ENCODE results near the gene AFF2.

Gene AFF2

GRCh38 chrX:148500423-148501385 is at the start of gene AFF2:
AFF2 (plus strand) TSS chrX:148500617; CDS start chrX:148501098, 481 bp downstream.
- Histone ChIP-seq H3K27me3 (ENCODE audit: control insufficient read depth, insufficient read depth, low read length) (peaks cover 45% of the 10 kb centered on the region), H3K9me3 (ENCODE audit: control insufficient read depth, low read length) (no peaks in the 10 kb centered on the region)

GRCh38 chrX:148457279-148457678 is 43.1 kb upstream of the AFF2 start:
- Histone ChIP-seq H3K27me3 (ENCODE audit: control insufficient read depth, insufficient read depth, low read length) (no peaks in the 10 kb centered on the region), H3K4me1 (ENCODE audit: control insufficient read depth, insufficient read depth, low read length) (no peaks in the 10 kb centered on the region), H3K9ac (ENCODE audit: low read length) (no peak overlapping the region), H3K36me3 (ENCODE audit: control insufficient read depth, insufficient read depth, low read length) (no peaks in the 10 kb centered on the region), H3K4me3 (ENCODE audit: low read length) (no peak overlapping the region), H3K9me3 (ENCODE audit: control insufficient read depth, low read length) (no peaks in the 10 kb centered on the region)

More at GRCh38 chrX:148500423-148501385, at the start of gene AFF2:
- Histone ChIP-seq H3K4me3 (ENCODE audit: low read length) (no peak within 1 kb of the TSS), H3K4me1 (ENCODE audit: control insufficient read depth, insufficient read depth, low read length) (no peaks in the 10 kb centered on the region), H3K9ac (ENCODE audit: low read length) (no peak within 1 kb of the TSS), H3K36me3 (ENCODE audit: control insufficient read depth, insufficient read depth, low read length) (no peaks in the 10 kb centered on the region)

GRCh38 chrX:148459343-148459742 is 41.1 kb upstream of the AFF2 start:
- Histone ChIP-seq H3K9ac (ENCODE audit: low read length) (no peak overlapping the region), H3K4me1 (ENCODE audit: control insufficient read depth, insufficient read depth, low read length) (no peaks in the 10 kb centered on the region), H3K27me3 (ENCODE audit: control insufficient read depth, insufficient read depth, low read length) (no peaks in the 10 kb centered on the region)

GRCh38 chrX:148466292-148466691 is 34.1 kb upstream of the AFF2 start:
- Histone ChIP-seq H3K9ac (ENCODE audit: low read length) (no peak overlapping the region), H3K9me3 (ENCODE audit: control insufficient read depth, low read length) (no peaks in the 10 kb centered on the region), H3K36me3 (ENCODE audit: control insufficient read depth, insufficient read depth, low read length) (no peaks in the 10 kb centered on the region), H3K4me1 (ENCODE audit: control insufficient read depth, insufficient read depth, low read length) (no peaks in the 10 kb centered on the region), H3K4me3 (ENCODE audit: low read length) (no peak overlapping the region), H3K27me3 (ENCODE audit: control insufficient read depth, insufficient read depth, low read length) (no peaks in the 10 kb centered on the region)

More at GRCh38 chrX:148459343-148459742, 41.1 kb upstream of the AFF2 start:
- H3K9me3 ChIP-seq (ENCODE audit: control insufficient read depth, low read length), result no peaks in the 10 kb centered on the region
- H3K4me3 ChIP-seq (ENCODE audit: low read length), result no peak overlapping the region
- H3K36me3 ChIP-seq (ENCODE audit: control insufficient read depth, insufficient read depth, low read length), result no peaks in the 10 kb centered on the region

GRCh38 chrX:148470324-148470723 is 30.1 kb upstream of the AFF2 start:
- H3K4me3 ChIP-seq (ENCODE audit: low read length), result no peak overlapping the region
- no peak overlapping the region for H3K9ac ChIP-seq (ENCODE audit: low read length)
- H3K36me3 ChIP-seq (ENCODE audit: control insufficient read depth, insufficient read depth, low read length), result no peaks in the 10 kb centered on the region
- no peaks in the 10 kb centered on the region for H3K4me1 ChIP-seq (ENCODE audit: control insufficient read depth, insufficient read depth, low read length)
- H3K9me3 ChIP-seq (ENCODE audit: control insufficient read depth, low read length), result no peaks in the 10 kb centered on the region
- H3K27me3 ChIP-seq (ENCODE audit: control insufficient read depth, insufficient read depth, low read length), result no peaks in the 10 kb centered on the region

- Histone ChIP-seq H3K36me3 (ENCODE audit: control insufficient read depth, insufficient read depth, low read length) (no peaks in the 10 kb centered on the region), H3K9me3 (ENCODE audit: control insufficient read depth, low read length) (no peaks in the 10 kb centered on the region), H3K4me1 (ENCODE audit: control insufficient read depth, insufficient read depth, low read length) (no peaks in the 10 kb centered on the region), H3K9ac (ENCODE audit: low read length) (no peak overlapping the region), H3K4me3 (ENCODE audit: low read length) (no peak overlapping the region), H3K27me3 (ENCODE audit: control insufficient read depth, insufficient read depth, low read length) (no peaks in the 10 kb centered on the region)
These were observed 26.4 kb upstream of the AFF2 start for GRCh38 chrX:148474030-148474429.

- Histone ChIP-seq H3K9me3 (ENCODE audit: control insufficient read depth, low read length) (no peaks in the 10 kb centered on the region), H3K27me3 (ENCODE audit: control insufficient read depth, insufficient read depth, low read length) (no peaks in the 10 kb centered on the region), H3K4me3 (ENCODE audit: low read length) (no peak overlapping the region), H3K9ac (ENCODE audit: low read length) (no peak overlapping the region), H3K36me3 (ENCODE audit: control insufficient read depth, insufficient read depth, low read length) (no peaks in the 10 kb centered on the region), H3K4me1 (ENCODE audit: control insufficient read depth, insufficient read depth, low read length) (no peaks in the 10 kb centered on the region)
These were observed 8.4 kb upstream of the AFF2 start for GRCh38 chrX:148492057-148492456.

- H3K9me3 ChIP-seq (ENCODE audit: control insufficient read depth, low read length), result no peaks in the 10 kb centered on the region
- H3K9ac ChIP-seq (ENCODE audit: low read length), result no peak overlapping the region
- H3K4me1 ChIP-seq (ENCODE audit: control insufficient read depth, insufficient read depth, low read length), result no peaks in the 10 kb centered on the region
- no peak overlapping the region for H3K4me3 ChIP-seq (ENCODE audit: low read length)
- no peaks in the 10 kb centered on the region for H3K36me3 ChIP-seq (ENCODE audit: control insufficient read depth, insufficient read depth, low read length)
- peaks cover 10% of the 10 kb centered on the region for H3K27me3 ChIP-seq (ENCODE audit: control insufficient read depth, insufficient read depth, low read length)
These were observed 5.2 kb upstream of the AFF2 start for GRCh38 chrX:148495176-148495575.

GRCh38 chrX:148498067-148498466 is 2.4 kb upstream of the AFF2 start:
- Histone ChIP-seq H3K4me1 (ENCODE audit: control insufficient read depth, insufficient read depth, low read length) (no peaks in the 10 kb centered on the region), H3K27me3 (ENCODE audit: control insufficient read depth, insufficient read depth, low read length) (peaks cover 34% of the 10 kb centered on the region)

GRCh38 chrX:148499638-148500422 is 587 bp upstream of the AFF2 start:
- Histone ChIP-seq H3K36me3 (ENCODE audit: control insufficient read depth, insufficient read depth, low read length) (no peaks in the 10 kb centered on the region), H3K4me3 (ENCODE audit: low read length) (no peak overlapping the region), H3K4me1 (ENCODE audit: control insufficient read depth, insufficient read depth, low read length) (no peaks in the 10 kb centered on the region), H3K27me3 (ENCODE audit: control insufficient read depth, insufficient read depth, low read length) (peaks cover 45% of the 10 kb centered on the region), H3K9ac (ENCODE audit: low read length) (no peak overlapping the region), H3K9me3 (ENCODE audit: control insufficient read depth, low read length) (no peaks in the 10 kb centered on the region)

More at GRCh38 chrX:148498067-148498466, 2.4 kb upstream of the AFF2 start:
- Histone ChIP-seq H3K9ac (ENCODE audit: low read length) (no peak overlapping the region), H3K9me3 (ENCODE audit: control insufficient read depth, low read length) (no peaks in the 10 kb centered on the region), H3K36me3 (ENCODE audit: control insufficient read depth, insufficient read depth, low read length) (no peaks in the 10 kb centered on the region), H3K4me3 (ENCODE audit: low read length) (no peak overlapping the region)

GRCh38 chrX:148501386-148502066 is 1.1 kb downstream of the AFF2 start:
- peaks cover 45% of the 10 kb centered on the region for H3K27me3 ChIP-seq (ENCODE audit: control insufficient read depth, insufficient read depth, low read length)
- H3K36me3 ChIP-seq (ENCODE audit: control insufficient read depth, insufficient read depth, low read length), result no peaks in the 10 kb centered on the region
- H3K9me3 ChIP-seq (ENCODE audit: control insufficient read depth, low read length), result no peaks in the 10 kb centered on the region
- H3K9ac ChIP-seq (ENCODE audit: low read length), result no peak overlapping the region
- no peak overlapping the region for H3K4me3 ChIP-seq (ENCODE audit: low read length)
- no peaks in the 10 kb centered on the region for H3K4me1 ChIP-seq (ENCODE audit: control insufficient read depth, insufficient read depth, low read length)

All from mucosa of stomach (tissue), 1 donor.